Stimulated activated CD8-positive, alpha-beta memory T cell treated with anti-CD3 and anti-CD28 coated beads, Interleukin-7, amount 100 ng/mL, for 24 hours (primary cell): ENCODE results near the gene SLBP.

Source experiments
- DNase-seq: peaks from one replicate; pipeline ENCODE4 v3.0.0-alpha.2; 2020; ENCODE audit warnings: low read depth

The SLBP gene

GRCh38 chr4:1749370-1749769, 37.3 kb upstream of the SLBP start:
- DNase-seq, result no peak

- DNase-seq, result peak; percentile 68
Observed at GRCh38 chr4:1748465-1748995, 36.4 kb upstream of the SLBP start.

GRCh38 chr4:1747603-1747967, 35.5 kb upstream of the SLBP start:
- no peak for DNase-seq

GRCh38 chr4:1746919-1747602, 34.9 kb upstream of the SLBP start:
- no peak for DNase-seq

- peak; percentile 76 for DNase-seq
Observed at GRCh38 chr4:1746265-1746691, 34.2 kb upstream of the SLBP start.

GRCh38 chr4:1745697-1746096, 33.6 kb upstream of the SLBP start:
- no peak for DNase-seq

DNA sequence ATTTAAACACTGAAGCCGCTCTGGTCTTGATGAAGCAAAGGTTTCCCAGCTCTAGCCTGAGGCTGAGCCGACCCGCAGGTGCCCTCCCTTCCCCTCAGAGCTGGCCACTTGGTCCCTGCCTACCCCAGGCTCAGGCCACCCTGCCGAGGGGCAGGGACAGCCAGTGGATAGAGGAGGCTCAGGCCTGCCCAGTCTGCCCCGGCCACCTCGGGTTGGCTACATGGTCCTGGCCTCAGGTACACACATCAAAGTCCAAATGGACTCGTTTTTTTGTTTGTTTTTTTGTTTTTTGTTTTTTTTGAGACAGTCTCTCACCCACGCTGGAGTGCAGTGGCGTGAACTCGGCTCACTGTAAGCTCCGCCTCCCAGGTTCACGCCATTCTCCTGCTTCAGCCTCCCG, 33.0 kb upstream of the SLBP start:
- no peak for DNase-seq

- DNase-seq, result no peak
Observed at GRCh38 chr4:1744552-1744951, 32.4 kb upstream of the SLBP start.

GRCh38 chr4:1743975-1744374, 31.9 kb upstream of the SLBP start:
- DNase-seq, result no peak

GRCh38 chr4:1743551-1743950, 31.4 kb upstream of the SLBP start:
- DNase-seq, result no peak

DNA sequence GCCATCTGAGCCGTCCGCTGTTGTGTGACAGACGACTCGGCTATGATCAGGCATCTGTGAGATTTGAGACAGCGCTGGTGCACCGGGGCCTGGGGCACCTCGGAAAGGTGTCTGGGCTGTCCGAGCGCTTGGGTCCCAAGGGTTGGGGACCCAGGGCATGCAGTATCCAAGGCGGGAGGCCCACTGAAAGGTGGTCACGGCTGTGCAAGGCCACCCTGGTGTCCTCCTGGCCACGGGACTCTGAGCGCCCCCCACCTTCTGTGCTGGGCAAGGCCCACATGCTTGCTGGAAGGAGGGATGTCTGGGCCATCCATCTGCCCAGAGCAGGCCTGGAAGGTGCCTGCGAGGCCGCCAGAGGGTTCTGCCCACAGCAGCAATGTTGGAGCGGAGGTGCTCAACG, 29.1 kb upstream of the SLBP start:
- no peak for DNase-seq

DNA sequence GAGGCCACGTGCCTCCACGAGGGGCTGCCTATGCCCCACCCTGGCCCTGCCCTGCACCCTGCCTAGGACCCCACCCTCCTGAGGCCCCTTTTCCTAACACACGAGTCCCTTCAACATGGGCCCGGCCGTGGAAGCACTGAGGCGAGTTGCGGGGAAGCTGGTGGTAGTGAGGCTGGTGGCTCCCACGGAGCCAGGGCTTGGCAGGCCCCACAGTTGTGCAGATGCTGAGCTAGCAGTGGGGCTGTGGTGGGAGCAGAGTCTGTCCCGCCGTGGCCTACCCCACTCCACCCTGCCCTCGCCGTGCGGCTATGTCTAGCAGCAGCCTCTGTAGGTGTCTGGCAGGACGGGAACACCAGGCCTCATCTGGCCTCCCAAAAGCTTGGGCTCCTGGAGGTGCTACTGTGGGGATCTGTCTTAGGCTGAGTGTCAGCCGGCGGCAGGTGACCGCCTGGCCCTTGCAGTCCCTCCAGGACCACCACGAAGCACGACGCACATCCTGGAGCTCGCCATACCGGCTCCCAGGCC, 28.0 kb upstream of the SLBP start:
- DNase-seq, result no peak

- DNase-seq, result no peak
Observed at GRCh38 chr4:1739358-1739757, 27.2 kb upstream of the SLBP start.

GRCh38 chr4:1738410-1738809, 26.3 kb upstream of the SLBP start:
- no peak for DNase-seq

GRCh38 chr4:1737666-1738065, 25.5 kb upstream of the SLBP start:
- no peak for DNase-seq

DNA sequence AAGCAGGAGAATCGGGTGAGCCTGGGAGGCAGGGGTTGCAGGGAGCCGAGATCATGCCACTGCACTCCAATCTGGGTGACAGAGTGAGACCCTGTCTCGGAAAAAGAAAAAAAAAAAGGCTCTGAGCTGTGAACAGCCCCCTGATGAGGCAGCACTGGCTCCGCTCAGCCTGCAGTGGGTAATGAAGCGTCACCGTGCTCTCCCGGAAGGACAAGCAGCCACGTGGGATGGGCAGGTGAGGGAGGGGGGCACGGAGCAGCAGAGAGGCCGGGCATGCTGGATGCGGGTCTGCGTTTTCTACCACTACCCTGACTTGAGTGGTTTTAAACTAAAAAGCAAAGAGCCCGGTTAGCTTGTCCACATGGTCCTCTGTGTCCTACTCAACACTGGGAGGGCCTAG, 24.7 kb upstream of the SLBP start:
- DNase-seq, result no peak

GRCh38 chr4:1735215-1735614, 23.1 kb upstream of the SLBP start:
- DNase-seq, result no peak

- no peak for DNase-seq
Observed at GRCh38 chr4:1732911-1733310, 20.8 kb upstream of the SLBP start.

DNA sequence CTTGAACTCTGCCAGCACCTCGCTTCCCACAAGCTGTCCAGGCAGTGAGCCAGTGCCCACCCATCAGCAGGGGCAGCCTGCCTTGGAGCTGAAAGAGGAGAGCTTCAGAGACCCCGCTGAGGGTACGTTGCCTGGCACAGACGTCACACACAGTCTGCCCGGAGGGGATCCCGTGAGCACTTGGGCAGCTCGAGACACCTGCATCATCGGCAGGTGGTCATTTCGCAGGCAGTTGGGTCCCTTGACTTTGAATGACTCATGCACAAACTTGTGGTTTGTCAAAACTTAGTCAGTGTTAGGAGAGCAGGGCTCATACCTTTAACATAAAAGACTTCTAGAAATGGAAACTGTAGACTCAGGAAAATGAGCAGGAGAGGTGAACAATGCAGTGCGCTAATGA, 19.1 kb upstream of the SLBP start:
- no peak for DNase-seq

DNA sequence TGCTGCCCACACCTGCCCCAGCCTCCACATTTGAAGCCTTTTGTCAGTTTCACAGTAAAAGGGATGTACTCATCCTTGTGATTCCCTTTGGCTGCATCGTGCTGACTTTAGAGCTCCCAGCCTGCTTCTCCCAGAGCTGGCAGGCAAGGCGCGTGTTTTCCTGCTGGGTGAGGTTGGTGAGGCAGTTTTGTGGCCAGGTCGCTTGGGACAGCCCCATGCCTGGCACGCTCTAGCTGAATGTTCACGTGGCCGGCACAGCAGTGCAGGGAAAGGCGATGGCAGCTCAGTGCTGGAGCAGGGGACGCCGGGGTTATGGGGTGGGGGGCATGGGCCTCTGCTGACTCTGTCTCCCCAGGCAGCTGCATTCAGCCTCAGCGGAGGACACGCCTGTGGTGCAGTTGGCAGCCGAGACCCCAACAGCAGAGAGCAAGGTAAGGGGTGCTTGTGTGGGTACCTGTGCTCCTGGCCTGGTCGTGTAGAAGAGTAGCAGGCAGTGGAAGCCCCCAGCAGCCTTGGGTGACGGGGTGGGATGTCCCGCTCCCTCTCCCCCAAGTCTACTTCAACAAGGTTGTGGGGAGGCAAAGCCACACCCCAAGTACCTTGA, 18.5 kb upstream of the SLBP start:
- DNase-seq, result no peak

DNA sequence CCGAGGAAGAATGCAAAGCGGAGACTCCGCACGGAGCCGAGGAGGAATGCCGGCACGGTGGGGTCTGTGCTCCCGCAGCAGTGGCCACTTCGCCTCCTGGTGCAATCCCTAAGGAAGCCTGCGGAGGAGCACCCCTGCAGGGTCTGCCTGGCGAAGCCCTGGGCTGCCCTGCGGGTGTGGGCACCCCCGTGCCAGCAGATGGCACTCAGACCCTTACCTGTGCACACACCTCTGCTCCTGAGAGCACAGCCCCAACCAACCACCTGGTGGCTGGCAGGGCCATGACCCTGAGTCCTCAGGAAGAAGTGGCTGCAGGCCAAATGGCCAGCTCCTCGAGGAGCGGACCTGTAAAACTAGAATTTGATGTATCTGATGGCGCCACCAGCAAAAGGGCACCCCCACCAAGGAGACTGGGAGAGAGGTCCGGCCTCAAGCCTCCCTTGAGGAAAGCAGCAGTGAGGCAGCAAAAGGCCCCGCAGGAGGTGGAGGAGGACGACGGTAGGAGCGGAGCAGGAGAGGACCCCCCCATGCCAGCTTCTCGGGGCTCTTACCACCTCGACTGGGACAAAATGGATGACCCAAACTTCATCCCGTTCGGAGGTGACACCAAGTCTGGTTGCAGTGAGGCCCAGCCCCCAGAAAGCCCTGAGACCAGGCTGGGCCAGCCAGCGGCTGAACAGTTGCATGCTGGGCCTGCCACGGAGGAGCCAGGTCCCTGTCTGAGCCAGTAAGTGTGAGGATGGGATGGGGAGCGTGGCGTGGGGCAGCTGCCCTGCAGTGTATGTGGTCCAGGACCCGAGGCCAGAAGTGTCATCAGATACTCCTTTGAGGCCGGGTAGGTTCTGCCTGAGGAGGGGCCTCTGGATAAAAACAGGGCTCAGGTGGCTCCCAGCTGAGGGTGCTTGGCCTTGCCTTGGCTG, 16.2 kb upstream of the SLBP start:
- DNase-seq, result no peak
